Measurements from ENCODE around the gene ZNF536.

The ZNF536 gene

DNA sequence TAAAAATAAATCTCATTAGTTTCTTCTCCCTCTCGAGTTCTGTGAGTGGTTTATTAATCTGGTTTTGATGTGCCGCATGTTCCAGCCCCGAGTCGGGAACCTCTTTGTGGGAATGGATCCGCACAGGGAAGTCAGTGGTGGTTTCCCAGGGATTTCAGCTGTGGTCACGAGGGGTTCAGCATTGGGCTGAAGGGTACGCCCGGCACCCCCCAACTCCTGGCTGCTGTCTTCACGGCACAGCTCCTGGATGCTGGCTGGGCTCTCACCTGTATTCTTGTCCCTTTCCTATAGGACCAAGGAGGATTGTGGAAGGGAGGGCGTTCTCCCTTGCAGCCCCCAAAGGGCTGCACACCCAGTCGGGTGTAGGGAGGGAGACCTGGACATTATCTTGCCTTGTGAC lies 167.8 kb downstream of the ZNF536 start:
- no peak for DNase-seq

DNA sequence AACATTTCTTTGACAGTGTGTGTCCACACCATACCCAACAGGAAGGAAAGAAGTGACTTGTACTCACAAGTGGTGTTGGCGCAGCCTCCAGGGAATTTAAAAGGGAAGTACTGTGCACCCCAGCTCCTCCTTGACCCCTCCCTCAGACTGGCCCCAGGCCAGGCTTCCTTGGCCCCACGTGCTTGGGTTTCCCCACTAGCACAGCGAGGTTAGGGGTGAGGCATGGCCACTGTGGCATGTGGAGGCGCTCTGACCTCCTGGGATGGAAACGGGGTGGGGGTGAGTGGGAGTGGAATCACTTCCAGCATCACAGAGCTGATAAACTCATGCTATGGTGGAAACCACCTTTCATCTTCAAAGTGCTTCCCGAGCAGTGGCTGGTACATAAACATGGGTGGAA lies 168.6 kb downstream of the ZNF536 start:
- DNase-seq, result no peak

DNA sequence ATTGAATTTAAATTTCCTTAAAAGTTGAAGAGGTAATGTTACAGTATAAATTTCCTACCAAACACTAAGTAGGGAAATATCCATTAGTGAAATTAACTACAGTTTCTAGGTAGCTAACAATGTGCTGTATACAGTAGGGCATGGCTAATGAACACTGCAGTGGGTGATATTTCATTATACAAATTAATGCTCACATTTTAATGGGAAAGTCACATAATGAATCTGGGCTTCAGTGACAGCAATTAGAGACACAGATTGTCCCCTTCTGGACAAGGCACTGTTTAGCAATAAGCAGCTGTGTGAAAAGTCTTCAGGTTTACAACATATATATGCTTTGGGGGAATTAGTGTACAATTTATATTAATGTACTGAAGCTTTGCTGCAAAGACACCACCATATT lies 169.4 kb downstream of the ZNF536 start:
- no peak for DNase-seq

DNA sequence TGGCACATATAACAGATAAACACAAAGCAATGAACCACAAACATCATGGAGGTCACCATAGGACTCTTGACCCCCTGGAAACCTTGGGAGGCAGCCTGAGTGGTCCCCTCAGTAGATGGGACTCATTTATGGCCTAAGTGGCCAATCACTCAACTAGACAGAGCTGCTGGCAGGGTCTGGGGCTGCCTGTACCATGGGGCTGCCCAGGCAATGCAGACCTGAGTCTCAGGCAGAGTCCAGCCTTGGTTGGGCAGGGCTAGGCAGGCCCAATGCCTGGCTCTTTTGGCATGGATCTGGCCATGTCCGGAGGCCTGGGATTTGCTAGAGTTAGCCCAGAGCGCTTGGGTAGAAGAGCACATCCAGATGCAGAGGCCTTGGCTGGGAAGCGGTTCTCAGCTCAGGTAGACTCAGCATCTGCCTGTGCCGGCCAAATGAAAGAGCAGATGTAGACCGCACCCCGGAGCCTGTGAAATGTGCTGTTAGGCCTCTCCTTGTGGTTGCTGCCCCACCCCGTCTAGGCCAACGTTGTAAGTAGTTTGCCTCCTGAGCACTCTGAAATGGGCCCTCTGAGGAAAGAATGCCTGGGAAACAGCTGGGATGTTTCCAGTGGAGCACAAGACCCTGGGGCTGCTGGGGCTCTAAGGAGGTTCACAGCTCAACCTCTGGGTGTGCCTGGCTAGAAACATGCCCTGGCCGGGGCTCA lies 171.2 kb downstream of the ZNF536 start:
- DNase-seq, result no peak

DNA sequence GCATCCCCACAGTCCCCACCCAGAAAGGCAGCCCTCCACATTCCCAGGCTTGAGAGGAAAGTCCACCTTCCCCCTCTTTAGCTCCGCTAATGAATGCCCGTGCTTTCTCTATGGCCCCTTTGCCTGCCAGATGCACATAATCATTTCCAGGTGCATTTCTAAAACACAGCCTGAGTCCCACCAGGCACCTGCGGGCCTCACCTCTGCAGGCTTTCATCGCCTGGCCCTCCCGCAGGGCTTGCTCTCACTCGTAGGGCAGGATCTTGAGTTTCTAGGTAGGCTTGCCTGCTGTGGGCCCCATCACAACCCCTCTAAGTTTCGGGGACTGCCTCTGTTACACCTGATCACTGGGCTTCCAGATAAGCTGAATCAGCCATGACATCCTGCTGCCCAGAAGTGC lies 173.6 kb downstream of the ZNF536 start:
- DNase-seq, result no peak

DNA sequence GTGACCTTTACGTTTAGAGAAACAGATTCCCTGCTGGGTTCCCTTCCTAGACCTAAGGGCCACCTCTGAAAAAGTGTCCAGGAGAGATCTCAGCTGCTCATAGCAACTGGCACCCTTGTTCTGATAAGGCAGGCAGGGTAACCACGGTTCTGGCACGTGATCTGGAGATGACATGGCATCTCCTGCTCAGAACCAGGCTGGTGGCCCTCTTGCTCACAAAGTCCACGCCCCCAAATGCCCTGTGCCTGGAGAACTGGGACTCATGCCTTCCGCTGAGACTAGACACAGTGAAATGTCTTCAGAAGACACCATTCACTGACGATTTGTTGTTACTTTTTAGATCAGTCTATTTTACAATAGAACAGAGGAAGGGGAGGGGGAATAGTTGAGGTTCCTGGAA lies 174.1 kb downstream of the ZNF536 start:
- DNase-seq, result no peak

DNA sequence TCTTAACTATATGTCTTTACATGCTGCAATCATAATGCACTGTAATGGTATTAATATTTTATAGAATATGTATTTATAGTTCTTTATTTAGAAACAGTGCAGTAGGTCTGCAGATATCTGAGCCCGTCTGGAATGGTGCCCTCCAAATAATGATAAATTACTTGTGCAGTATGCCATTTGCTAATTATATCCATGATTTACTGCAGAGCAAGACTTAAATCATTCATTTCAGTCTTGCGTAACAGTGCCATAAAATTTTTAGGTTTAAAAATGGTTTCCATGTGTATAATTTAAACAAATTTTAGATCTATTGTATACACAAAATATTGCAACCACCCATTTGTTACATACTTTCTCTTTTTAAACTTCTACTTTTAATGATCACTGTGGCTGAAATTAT lies 175.1 kb downstream of the ZNF536 start:
- DNase-seq, result no peak

DNA sequence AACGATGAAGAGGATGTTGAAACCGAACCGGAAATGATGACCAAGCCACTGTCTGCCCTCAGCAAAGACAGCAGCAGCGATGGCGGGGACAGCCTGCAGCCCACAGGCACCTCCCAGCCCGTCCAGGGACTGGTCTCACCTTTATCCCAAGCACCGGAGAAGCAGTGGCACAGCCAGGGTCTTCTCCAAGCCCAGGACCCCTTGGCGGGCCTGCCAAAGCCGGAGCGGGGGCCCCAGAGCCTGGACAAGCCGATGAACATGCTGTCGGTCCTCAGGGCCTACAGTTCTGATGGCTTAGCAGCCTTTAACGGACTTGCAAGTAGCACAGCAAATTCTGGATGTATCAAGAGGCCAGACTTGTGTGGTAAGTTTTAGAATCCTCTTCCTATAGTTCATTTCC lies 177.0 kb downstream of the ZNF536 start:
- DNase-seq, result no peak

DNA sequence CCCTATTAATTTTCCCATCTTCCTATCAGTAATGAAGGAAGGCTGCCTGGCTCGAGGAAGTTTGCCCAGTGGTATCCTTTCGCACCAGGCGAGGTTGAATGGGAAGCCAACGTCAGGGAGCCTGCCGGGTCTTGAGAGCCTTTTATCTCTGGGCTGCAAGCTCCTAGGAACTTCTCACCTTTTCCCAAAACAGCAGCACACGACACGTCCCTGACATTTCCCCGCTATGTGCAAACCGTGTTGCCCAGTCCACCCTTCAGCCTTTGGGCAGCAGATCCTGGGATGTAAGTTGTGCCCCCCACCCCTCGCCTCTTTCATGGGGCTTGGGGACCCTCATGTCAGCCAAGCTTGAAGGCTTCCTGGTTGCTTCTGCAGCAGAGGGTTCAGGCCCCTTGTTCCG lies 179.1 kb downstream of the ZNF536 start:
- DNase-seq, result no peak

DNA sequence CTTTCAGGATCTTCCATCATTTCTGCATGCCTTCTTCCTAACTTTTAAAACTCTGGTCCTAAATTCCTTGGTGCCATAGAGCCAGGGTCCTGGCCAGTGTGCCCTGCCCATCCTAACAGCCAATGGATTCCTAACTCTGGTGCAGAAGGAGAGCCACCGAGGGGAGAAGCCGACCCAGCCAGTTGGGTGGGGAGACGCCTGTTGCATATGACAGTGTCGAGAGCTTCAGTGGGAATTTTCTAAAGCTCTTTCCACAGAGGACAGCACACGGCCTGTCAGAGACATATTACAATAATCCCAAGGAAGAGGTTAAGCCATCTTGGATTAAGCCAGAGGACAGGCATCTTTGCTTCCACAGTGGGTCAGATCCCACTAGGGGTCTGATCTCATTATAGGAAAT lies 180.4 kb downstream of the ZNF536 start:
- DNase-seq, result no peak

DNA sequence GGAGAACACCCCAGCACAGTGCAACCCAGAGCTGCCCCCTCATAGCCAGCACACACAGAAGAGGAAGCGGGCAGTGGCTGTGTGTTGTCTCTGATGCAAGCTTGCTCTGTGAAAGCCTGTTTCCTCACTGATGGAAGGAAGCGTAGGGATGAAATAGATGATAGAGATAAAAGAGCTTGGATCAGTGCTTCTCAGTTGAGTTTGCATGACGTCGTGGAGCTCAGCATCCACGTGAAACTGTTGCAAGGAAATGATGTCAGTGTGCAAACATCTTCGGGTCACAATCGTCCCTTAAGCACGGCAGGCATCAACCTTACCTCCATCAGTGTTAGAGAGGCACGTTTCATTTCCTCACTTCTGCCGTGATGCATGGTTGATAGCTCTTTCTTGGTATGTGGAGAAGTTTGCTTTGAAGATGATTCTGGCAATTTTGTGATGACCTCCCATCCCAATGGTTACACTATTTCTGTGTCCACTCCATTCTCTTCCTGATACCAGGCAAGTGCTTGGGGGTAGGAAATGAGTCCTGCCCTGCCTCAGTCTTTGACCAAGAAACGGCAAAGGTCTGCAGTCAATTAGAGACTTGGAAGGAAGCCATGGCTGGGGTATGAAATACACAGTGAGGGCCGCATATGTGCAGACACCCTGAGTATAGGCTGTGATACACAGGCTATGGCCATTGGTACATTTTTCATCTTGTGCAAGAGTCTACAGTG lies 183.0 kb downstream of the ZNF536 start:
- DNase-seq, result no peak

DNA sequence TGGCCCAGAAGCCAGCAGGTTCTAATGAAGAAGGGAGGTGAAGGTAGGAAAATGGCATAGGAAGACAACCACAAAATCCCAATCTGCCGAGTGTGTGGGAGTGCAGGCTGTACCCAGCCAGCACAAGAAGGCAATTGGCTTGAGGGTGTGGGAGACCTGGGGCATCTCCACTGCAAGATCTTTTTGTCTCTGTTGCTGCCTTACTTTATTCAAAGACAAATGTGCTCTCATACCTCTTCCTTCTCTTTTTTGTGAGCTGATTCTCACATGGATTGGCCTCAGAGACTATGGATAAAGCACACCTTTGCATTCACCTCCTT lies 183.6 kb downstream of the ZNF536 start:
- DNase-seq, result no peak

DNA sequence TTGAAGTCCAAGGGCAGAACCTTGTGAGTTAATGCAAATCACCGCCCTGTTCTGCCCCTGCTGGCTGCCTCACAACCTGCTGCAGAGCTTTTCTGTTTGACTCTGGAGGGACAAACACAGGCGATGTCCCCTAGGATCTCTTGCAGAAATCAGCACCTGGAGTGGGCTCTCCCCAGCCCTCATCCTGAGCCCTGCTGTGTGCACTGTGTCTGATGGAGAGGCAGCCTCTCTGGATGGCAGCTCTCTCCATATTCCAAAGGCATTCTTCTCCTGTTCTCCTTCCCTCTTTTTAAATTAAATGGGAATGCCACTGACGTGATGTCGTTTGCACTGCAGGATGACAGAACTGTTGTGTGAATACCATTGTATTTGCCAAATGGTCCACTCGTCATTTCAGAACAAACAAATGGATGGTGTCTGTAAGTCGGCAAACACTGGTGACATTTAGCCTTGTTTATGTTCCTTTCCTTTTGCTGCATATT lies 184.1 kb downstream of the ZNF536 start:
- DNase-seq, result no peak

DNA sequence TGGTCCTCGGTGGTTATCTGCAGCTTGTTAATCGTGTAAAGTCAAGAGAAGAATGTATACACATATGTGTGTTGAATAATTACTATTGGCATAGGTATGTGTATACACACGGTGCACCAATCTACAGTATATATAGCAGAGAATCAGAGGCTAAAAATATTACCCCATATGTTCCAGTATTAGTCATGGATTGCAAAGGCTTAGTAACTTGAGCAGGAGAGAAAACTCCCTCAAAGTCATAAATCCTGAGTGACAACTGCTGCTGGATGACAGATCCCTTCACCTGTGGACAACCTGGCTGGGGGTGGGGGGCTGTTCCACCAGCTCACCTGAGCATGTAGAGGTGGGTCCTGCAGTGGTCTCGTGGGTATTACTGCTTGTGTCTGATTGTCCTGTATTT lies 185.0 kb downstream of the ZNF536 start:
- DNase-seq, result no peak

DNA sequence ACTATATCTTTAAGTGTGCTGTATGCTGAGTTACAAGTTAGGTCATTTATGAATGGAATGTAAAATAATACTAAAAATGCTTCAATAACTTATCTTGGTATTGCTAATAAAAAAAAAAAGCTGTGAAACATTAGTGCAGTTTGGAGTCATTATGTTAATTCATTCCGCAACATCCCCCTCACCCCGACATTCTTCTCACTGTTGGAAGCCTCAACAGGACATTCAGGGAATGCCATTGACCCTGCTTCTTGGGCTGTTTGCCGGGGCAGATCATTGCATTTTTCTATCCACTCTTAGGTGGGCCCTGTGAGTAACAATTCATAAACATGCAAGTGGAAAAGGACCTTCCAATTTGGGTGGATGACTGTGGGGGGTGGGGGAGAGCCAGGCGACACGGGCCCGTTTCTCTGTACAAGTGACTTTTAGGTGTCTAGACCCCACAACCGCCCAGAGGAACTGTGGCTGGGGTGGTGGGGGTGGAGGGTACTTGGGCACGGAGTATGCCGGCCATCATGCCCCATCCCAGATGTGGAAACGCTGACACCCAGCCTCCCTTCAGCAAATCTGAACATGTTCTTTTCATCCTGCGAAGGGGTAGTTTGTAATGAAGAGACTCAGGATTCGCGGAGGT lies 185.9 kb downstream of the ZNF536 start:
- no peak for DNase-seq

DNA sequence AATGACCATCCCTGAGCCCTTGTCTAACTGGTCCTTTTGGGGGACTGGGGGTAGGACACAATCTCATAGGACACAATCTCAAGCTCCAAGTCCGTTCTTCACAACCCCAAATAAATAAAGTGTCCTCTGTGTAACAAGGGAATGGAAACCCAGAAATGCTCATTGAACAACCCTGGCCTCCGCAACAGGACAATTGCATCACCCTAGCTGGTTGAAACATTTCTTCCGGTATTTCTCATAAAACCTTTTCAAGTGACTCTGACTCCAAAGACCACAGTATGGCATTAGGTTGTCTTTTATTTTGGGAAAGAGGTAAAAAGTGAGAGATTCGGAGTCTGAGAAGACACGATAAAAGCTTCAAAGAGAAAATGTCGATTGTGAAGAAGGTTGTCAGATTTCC lies 186.6 kb downstream of the ZNF536 start:
- no peak for DNase-seq

DNA sequence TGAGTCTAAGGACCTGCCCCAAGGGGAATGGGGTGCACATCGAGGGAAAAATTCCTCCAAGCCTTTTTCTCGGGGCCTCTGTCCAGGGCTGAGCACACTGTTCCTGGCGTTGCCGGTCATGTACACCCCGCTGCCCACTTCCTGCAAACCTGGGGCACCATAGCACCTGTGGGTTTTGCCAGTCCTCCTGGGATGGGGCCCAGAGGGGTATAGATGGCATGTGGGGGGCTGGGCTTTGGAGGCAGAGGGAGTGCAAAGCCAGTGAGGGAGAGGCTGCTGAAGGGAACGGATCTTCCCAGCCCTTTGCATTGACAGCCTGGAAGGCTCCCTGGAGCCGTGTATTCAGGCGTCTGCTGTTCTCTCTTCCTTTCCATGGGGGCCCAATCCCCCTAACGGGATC lies 187.3 kb downstream of the ZNF536 start:
- no peak for DNase-seq

DNA sequence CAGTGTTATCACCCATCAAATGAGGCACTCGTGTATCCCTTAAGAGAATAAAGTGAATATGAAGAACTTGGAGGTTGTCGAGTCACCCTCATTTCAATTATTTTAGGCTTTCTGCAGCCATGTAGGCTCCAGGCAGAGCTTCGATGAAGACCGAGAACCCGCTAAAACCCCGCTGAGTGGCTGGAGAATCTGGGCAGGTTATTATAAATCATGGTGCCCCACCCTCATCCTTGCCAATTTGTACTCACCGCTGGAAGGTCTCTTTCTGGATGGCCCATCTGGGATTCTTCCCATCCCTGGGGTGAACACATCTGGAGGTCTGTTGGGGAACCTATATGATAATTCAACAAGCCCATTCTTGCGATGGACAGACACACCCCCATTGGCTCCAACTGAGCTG lies 190.8 kb downstream of the ZNF536 start:
- DNase-seq, result no peak

DNA sequence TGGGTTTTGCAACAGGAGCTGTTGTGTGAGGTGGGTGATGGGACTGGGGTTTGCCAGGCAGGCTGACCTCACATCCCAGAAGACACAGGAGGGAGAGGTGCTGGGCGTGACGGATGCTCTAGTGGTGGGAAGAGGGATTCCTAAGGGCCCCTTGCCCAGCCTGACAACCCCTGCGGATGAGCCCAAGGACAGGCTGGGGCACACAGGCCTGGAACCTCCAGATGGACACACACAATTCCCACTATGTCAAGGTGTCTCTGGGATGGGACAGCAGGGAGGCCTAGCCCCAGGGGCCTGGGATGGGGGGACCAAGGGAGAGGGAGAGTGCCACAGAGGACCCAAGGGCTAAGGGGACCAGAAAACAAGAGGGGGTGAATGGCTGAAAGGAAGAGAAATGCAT lies 191.5 kb downstream of the ZNF536 start:
- DNase-seq, result no peak

DNA sequence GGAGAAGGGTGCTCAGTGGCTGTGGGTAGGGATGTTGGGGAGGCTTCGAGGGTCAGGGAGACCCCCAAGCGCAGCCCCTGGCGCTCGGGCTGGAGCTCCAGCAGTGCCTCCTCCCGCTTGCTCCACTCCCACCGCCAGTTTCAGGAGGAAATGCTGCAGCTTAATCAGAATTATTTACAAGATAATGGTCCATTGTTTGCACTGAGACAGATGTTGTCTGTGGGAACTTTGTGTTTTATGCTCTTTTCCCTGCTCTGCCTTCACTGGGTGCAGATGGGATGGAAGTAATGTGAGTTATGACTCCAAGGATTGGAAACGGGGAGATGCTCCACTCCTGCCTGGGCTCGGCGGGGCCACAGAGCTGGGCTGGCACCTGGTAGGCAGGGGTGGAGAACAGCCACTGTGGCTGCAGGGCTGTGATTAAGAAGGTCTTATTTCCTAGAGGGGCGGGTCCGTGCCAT lies 192.4 kb downstream of the ZNF536 start:
- DNase-seq, result no peak

DNA sequence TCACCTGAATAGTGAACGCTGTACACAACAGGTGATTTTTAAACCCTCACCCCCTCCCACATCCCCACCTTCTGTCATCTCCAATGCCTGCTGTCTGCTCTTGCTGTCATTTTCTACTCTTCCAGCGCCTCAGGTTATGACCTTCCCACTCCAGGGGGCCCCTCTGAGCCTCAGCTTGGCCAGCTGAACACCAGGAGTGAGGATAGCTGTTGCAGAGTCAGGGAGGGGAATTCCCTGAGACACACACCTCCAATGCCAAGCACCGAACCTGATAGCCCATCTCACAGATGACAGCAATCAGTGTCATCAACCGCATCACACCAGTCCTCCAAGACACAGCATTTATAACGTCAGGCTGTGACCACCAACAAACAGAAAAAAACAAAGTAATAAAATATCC lies 193.5 kb downstream of the ZNF536 start:
- no peak for DNase-seq

DNA sequence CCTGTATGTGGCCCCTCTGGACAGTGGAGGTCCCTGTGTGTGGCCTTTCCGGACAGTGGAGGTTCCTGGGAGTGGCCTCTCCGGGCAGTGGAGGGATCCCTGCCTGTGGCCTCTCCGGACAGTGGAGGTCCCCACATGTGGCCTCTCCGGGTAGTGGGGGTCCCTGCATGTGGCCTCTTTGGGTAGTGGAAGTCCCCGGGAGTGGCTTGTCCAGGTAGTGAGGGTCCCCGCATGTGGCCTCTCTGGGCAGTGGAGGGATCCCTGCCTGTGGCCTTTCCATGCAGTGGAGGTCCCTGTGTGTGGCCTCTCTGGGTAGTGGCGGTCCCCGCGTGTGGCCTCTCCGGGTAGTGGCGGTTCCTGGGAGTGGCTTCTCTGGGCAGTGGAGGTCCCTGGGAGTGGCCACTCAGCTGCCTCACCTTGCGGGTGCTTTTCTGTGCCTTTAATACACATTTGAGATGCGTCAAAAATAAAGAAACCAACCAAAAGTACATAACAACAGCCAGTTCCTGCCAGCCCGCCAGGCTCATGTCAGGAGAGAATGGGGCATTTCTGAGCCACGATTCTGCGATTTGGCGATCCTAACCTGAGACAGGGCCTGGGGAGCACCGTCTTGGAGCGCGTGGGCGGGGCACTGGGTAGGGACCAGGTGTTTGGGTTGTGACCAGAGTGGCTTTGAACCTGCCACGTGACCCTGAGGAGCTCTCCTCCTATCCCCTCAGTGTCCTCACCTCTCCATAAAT lies 194.7 kb downstream of the ZNF536 start:
- DNase-seq, result no peak

DNA sequence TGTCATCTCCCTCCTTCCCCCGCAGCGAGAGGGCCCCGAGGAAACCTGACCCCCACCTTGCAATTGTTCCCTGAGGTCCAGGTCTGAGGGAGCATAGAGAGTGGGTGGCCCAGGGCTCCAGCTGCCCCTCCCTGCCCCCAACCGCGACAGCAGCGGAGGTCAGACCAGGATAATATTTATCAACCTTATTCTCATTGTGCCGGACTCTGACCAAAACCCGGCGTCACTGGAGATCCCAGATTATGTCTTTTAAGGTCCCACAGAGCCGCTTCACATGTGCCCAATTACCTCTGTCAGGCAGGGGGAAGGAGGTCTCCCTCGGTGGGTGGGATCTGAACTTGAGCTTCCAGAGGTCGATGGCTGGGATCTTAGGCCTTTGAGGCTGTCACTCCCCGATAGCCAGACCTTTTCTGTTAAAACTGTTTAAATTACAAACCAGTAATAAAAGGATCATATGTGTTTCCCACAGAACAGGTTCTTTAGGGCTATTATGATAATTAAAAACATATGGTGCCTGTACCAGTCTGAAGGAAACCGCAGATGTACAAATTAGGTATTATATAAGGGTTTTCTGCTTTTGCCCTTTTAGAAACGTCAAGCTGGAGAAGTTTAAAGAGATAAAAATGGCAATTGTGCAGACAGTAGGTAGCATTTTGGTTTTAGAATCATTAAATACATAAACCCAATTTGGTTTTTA lies 195.5 kb downstream of the ZNF536 start:
- no peak for DNase-seq
